Lower lobe of right lung (tissue), 2 donors: Measurements from ENCODE around the gene TMEM108. TPM values are rescaled to one million over a fixed set of nuclear protein-coding genes. Genes with fewer than 3 reads are reported as not detected.

Source experiments
- ATAC-seq, 2 donors: fragments of 200-7000 bp; cut with Tn5 transposase; one replicate each; pipeline ENCODE4 v1.9.1; 2020 to 2022; ENCODE audit warnings: mild to moderate bottlenecking in 2 of 2, moderate library complexity in 2 of 2
- DNase-seq: peaks from one replicate; pipeline ENCODE4 v3.0.0-alpha.2; 2020
- H3K27ac ChIP-seq: fragments of 200-600 bp; one replicate; pipeline ENCODE4 v1.8.0; 2022
- H3K27me3 ChIP-seq: fragments of 200-600 bp; one replicate; pipeline ENCODE4 v1.8.0; 2022; ENCODE audit warnings: low read depth
- H3K36me3 ChIP-seq: fragments of 200-600 bp; one replicate; pipeline ENCODE4 v1.8.0; 2022; ENCODE audit warnings: mild to moderate bottlenecking
- H3K4me1 ChIP-seq: fragments of 200-600 bp; one replicate; pipeline ENCODE4 v1.8.0; 2022
- H3K4me3 ChIP-seq: fragments of 200-600 bp; one replicate; pipeline ENCODE4 v1.8.0; 2022; ENCODE audit warnings: mild to moderate bottlenecking
- H3K9me3 ChIP-seq: fragments of 200-600 bp; one replicate; pipeline ENCODE4 v1.8.0; 2022
- CTCF ChIP-seq: fragments of 200-600 bp; IDR thresholded peaks from one replicate; pipeline ENCODE4 v1.8.0; 2022; ENCODE audit warnings: antibody characterized with exemption, mild to moderate bottlenecking
- intact Hi-C: fragments of 100-400 bp; cut with DNase I; formaldehyde crosslinking; loops from one replicate; pipeline ENCODE4 v1.11.0; 2022
- total RNA-seq: library from RNA; stranded (reverse); fragmentation: NEBNext Ultra II Directional; extraction: Animal tissue kit (Norgen Biotek cat#: 25700); gene quantifications from one replicate; pipeline ENCODE4 v1.2.1, GENCODE V29; 2021
- donor health status: DM: no; HTN: yes; CAD: no; lungs with severe emphysema.

TMEM108 gene
- total RNA-seq, 1 donor from 2014 or later: 18.5 TPM

GRCh38 chr3:133361011-133361410, 322.8 kb downstream of the TMEM108 start:
- no peak for TF ChIP-seq CTCF
- ATAC-seq (no peak), DNase-seq (no peak)
- H3K9me3 ChIP-seq: no peaks in the 10 kb centered on the region
- H3K27me3 ChIP-seq: no peaks in the 10 kb centered on the region
- no peaks in the 10 kb centered on the region for H3K36me3 ChIP-seq
- intact Hi-C loops: no loop called here
- no peak overlapping the region for H3K27ac ChIP-seq
- H3K4me3 ChIP-seq: no peak overlapping the region
- no peaks in the 10 kb centered on the region for H3K4me1 ChIP-seq

GRCh38 chr3:133361435-133361834, 323.2 kb downstream of the TMEM108 start:
- H3K9me3 ChIP-seq: no peaks in the 10 kb centered on the region
- no peak for TF ChIP-seq CTCF
- DNase-seq: no peak
- H3K36me3 ChIP-seq: no peaks in the 10 kb centered on the region
- no peak for ATAC-seq
- H3K27me3 ChIP-seq: no peaks in the 10 kb centered on the region
- intact Hi-C loops: no loop called here
- no peak overlapping the region for H3K4me3 ChIP-seq
- no peak overlapping the region for H3K27ac ChIP-seq
- H3K4me1 ChIP-seq: no peaks in the 10 kb centered on the region

- H3K9me3 ChIP-seq: no peaks in the 10 kb centered on the region
- H3K4me1 ChIP-seq: no peaks in the 10 kb centered on the region
- intact Hi-C loops: no loop called here
- no peak overlapping the region for H3K4me3 ChIP-seq
- DNase-seq (no peak), ATAC-seq (no peak)
- no peaks in the 10 kb centered on the region for H3K36me3 ChIP-seq
- H3K27ac ChIP-seq: no peak overlapping the region
- no peak for TF ChIP-seq CTCF
- H3K27me3 ChIP-seq: no peaks in the 10 kb centered on the region
These were observed 324.3 kb downstream of the TMEM108 start for GRCh38 chr3:133362539-133362938.

GRCh38 chr3:133364704-133365103, 326.5 kb downstream of the TMEM108 start:
- H3K4me1 ChIP-seq: no peaks in the 10 kb centered on the region
- no peaks in the 10 kb centered on the region for H3K36me3 ChIP-seq
- ATAC-seq: no peak
- no peaks in the 10 kb centered on the region for H3K27me3 ChIP-seq
- H3K4me3 ChIP-seq: no peak overlapping the region
- H3K9me3 ChIP-seq: no peaks in the 10 kb centered on the region
- DNase-seq: no peak
- intact Hi-C loops: no loop called here
- TF ChIP-seq CTCF: no peak
- no peak overlapping the region for H3K27ac ChIP-seq

- H3K27me3 ChIP-seq: no peaks in the 10 kb centered on the region
- DNase-seq: no peak
- H3K4me3 ChIP-seq: no peak overlapping the region
- no peak for TF ChIP-seq CTCF
- no peak overlapping the region for H3K27ac ChIP-seq
- intact Hi-C loops: no loop called here
- ATAC-seq: no peak
- no peaks in the 10 kb centered on the region for H3K4me1 ChIP-seq
- H3K36me3 ChIP-seq: no peaks in the 10 kb centered on the region
- H3K9me3 ChIP-seq: no peaks in the 10 kb centered on the region
These were observed 328.7 kb downstream of the TMEM108 start for GRCh38 chr3:133366921-133367320.

GRCh38 chr3:133367403-133367802, 329.2 kb downstream of the TMEM108 start:
- Histone ChIP-seq H3K36me3 (no peaks in the 10 kb centered on the region), H3K4me1 (no peaks in the 10 kb centered on the region), H3K27me3 (no peaks in the 10 kb centered on the region), H3K9me3 (no peaks in the 10 kb centered on the region), H3K27ac (no peak overlapping the region), H3K4me3 (no peak overlapping the region)
- intact Hi-C loops: no loop called here
- no peak for TF ChIP-seq CTCF
- DNase-seq: no peak
- no peak for ATAC-seq
